ENCODE data around the gene CTNNA1. TPM values are rescaled to one million over a fixed set of nuclear protein-coding genes. Genes with fewer than 3 reads are reported as not detected.

CTNNA1 gene
- total and polyA plus RNA-seq, 2 of the 8 experiments (the other 6 are each of a cell fraction or from before 2014, with no cell fraction given), result 115 to 349 TPM

DNA sequence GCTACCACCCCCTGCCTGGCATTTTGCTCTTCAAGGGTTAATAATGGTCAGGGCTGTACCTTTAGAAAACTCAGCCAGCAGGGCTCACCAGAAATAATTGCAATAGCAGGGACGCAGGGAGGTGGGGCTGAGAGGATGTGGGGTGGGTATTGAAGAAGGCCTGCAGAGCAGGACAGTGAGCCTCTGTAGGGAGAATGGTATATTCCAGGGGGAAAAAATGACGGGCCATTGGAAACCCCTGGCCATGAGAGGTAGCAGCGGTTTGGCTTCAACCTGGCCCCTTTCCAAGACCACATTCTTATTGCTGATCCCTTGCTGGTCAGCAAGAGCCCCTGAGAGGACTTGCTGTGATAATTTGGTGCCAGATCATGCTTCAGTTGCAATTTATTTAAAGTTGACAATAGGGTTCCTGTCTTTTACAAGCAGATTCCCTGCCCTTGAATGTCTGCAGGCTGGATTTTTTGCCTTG, 36.7 kb upstream of the CTNNA1 start (continued):
- TF ChIP-seq, protein P1, sequence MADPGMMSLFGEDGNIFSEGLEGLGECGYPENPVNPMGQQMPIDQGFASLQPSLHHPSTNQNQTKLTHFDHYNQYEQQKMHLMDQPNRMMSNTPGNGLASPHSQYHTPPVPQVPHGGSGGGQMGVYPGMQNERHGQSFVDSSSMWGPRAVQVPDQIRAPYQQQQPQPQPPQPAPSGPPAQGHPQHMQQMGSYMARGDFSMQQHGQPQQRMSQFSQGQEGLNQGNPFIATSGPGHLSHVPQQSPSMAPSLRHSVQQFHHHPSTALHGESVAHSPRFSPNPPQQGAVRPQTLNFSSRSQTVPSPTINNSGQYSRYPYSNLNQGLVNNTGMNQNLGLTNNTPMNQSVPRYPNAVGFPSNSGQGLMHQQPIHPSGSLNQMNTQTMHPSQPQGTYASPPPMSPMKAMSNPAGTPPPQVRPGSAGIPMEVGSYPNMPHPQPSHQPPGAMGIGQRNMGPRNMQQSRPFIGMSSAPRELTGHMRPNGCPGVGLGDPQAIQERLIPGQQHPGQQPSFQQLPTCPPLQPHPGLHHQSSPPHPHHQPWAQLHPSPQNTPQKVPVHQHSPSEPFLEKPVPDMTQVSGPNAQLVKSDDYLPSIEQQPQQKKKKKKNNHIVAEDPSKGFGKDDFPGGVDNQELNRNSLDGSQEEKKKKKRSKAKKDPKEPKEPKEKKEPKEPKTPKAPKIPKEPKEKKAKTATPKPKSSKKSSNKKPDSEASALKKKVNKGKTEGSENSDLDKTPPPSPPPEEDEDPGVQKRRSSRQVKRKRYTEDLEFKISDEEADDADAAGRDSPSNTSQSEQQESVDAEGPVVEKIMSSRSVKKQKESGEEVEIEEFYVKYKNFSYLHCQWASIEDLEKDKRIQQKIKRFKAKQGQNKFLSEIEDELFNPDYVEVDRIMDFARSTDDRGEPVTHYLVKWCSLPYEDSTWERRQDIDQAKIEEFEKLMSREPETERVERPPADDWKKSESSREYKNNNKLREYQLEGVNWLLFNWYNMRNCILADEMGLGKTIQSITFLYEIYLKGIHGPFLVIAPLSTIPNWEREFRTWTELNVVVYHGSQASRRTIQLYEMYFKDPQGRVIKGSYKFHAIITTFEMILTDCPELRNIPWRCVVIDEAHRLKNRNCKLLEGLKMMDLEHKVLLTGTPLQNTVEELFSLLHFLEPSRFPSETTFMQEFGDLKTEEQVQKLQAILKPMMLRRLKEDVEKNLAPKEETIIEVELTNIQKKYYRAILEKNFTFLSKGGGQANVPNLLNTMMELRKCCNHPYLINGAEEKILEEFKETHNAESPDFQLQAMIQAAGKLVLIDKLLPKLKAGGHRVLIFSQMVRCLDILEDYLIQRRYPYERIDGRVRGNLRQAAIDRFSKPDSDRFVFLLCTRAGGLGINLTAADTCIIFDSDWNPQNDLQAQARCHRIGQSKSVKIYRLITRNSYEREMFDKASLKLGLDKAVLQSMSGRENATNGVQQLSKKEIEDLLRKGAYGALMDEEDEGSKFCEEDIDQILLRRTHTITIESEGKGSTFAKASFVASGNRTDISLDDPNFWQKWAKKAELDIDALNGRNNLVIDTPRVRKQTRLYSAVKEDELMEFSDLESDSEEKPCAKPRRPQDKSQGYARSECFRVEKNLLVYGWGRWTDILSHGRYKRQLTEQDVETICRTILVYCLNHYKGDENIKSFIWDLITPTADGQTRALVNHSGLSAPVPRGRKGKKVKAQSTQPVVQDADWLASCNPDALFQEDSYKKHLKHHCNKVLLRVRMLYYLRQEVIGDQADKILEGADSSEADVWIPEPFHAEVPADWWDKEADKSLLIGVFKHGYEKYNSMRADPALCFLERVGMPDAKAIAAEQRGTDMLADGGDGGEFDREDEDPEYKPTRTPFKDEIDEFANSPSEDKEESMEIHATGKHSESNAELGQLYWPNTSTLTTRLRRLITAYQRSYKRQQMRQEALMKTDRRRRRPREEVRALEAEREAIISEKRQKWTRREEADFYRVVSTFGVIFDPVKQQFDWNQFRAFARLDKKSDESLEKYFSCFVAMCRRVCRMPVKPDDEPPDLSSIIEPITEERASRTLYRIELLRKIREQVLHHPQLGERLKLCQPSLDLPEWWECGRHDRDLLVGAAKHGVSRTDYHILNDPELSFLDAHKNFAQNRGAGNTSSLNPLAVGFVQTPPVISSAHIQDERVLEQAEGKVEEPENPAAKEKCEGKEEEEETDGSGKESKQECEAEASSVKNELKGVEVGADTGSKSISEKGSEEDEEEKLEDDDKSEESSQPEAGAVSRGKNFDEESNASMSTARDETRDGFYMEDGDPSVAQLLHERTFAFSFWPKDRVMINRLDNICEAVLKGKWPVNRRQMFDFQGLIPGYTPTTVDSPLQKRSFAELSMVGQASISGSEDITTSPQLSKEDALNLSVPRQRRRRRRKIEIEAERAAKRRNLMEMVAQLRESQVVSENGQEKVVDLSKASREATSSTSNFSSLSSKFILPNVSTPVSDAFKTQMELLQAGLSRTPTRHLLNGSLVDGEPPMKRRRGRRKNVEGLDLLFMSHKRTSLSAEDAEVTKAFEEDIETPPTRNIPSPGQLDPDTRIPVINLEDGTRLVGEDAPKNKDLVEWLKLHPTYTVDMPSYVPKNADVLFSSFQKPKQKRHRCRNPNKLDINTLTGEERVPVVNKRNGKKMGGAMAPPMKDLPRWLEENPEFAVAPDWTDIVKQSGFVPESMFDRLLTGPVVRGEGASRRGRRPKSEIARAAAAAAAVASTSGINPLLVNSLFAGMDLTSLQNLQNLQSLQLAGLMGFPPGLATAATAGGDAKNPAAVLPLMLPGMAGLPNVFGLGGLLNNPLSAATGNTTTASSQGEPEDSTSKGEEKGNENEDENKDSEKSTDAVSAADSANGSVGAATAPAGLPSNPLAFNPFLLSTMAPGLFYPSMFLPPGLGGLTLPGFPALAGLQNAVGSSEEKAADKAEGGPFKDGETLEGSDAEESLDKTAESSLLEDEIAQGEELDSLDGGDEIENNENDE (IDR thresholded peaks at IDR 0.05; ENCODE audit: insufficient replicate concordance, low read length), result no peak
- TF ChIP-seq RFX5 (IDR thresholded peaks at IDR 0.05; ENCODE audit: borderline replicate concordance, low read depth, low read length) (no peak), KDM1A (IDR thresholded peaks at IDR 0.05; ENCODE audit: borderline replicate concordance, low read length) (no peak)
